Measurements from ENCODE around the gene TTC13.

TTC13 gene

GRCh38 chr1:230919207-230919606 is 59.5 kb downstream of the TTC13 start:
- Histone ChIP-seq H3K4me2 (no peak overlapping the region), H4K20me1 (ENCODE audit: insufficient read depth) (no peaks in the 10 kb centered on the region), H3K4me1 (ENCODE audit: low read depth, poor library complexity, severe bottlenecking) (no peaks in the 10 kb centered on the region), H3K27me3 (ENCODE audit: insufficient read depth, low read depth) (no peaks in the 10 kb centered on the region), H3K36me3 (ENCODE audit: insufficient read depth) (no peaks in the 10 kb centered on the region), H2AFZ (ENCODE audit: low read depth) (no peak overlapping the region), H3K9ac (no peak overlapping the region), H3K4me3 (IDR thresholded peaks at IDR 0.05; ENCODE audit: insufficient read depth, low read depth, low read length) (no peak overlapping the region), H3K79me2 (ENCODE audit: insufficient read depth, low read depth) (no peaks in the 10 kb centered on the region), H3K27ac (no peak overlapping the region)
- TF ChIP-seq CTCF (conservative IDR thresholded peaks at IDR 0.05; ENCODE audit: low read depth, low read length): no peak

DNA sequence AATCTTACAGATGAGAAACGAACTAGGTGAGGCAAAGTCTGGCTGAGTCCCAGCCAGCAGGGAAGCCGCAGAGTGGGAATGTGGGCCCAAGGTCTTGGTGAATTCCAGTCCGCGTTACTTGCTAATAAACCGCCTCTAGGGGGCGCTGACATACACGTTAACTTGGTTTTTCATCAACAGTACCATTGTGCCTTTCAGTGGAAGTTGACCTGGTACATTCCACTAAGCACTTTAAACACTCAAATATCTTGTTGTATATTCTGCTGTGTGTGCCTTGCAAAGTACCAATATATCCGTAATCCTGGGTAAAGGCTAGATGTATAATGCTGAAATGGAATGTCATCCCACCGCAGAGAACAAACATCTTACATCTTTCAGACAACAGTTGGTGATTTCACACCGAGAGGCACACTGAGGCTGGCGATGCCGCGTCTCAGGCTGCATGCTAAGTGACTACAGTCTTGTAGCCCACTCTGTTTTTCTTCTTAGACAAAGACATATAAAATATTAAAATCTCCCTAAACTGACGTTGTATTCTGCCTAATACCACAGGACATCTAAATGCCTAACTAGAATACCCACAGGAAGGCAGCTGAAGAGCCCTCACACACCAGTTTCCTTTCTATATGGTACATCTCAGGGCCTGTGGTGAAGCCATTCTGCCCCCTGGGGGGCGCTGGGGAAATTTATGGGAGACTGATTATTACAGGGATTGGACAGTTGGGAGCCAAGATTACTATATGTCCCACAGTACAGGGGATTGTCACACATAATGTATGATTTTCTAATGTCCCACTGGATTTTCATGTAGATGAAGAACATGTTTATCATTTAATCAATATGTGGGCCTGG is 61.2 kb downstream of the TTC13 start:
- H3K4me1 ChIP-seq (ENCODE audit: low read depth, poor library complexity, severe bottlenecking): no peaks in the 10 kb centered on the region
- H4K20me1 ChIP-seq (ENCODE audit: insufficient read depth): no peaks in the 10 kb centered on the region
- no peak overlapping the region for H3K27ac ChIP-seq
- H3K9ac ChIP-seq: no peak overlapping the region
- TF ChIP-seq CTCF (conservative IDR thresholded peaks at IDR 0.05; ENCODE audit: low read depth, low read length): peak; percentile 75
- no peaks in the 10 kb centered on the region for H3K79me2 ChIP-seq (ENCODE audit: insufficient read depth, low read depth)
- no peak overlapping the region for H2AFZ ChIP-seq (ENCODE audit: low read depth)
- no peak overlapping the region for H3K4me3 ChIP-seq (IDR thresholded peaks at IDR 0.05; ENCODE audit: insufficient read depth, low read depth, low read length)
- H3K36me3 ChIP-seq (ENCODE audit: insufficient read depth): no peaks in the 10 kb centered on the region
- no peak overlapping the region for H3K4me2 ChIP-seq
- no peaks in the 10 kb centered on the region for H3K27me3 ChIP-seq (ENCODE audit: insufficient read depth, low read depth)

DNA sequence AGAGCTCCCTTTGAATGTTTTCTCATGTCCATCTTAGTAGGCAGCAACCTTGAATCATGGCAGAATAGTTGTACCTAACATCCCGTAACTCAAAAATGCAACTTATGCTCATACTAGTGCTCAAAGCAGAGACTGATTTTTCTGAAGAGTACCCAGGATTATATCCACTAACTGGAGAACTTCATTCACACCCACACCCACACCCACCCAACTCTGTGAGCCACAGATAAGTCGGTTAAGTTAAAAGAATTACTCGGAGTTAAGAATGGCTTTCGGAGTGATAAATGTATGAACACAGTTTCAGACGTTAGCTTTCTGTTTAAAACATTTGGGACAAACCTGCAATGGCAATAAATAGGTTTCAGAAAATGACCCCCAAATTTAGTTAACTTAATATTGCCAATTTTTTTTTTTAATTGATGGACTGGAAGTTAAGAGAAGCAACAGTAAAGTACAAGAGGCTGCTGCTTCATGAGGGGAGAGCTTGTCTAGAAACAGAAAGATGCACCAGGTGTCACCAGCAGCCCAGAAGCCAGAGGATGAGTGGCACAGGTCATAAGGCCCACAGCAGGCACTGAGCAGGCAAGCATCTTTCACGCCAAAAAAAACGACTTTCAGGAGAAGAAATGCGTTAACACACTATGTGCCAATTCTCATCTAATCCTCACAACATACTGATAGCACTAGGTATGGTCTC is 61.9 kb downstream of the TTC13 start:
- no peak overlapping the region for H3K9ac ChIP-seq
- no peaks in the 10 kb centered on the region for H3K4me1 ChIP-seq (ENCODE audit: low read depth, poor library complexity, severe bottlenecking)
- H3K4me2 ChIP-seq: no peak overlapping the region
- H3K36me3 ChIP-seq (ENCODE audit: insufficient read depth): no peaks in the 10 kb centered on the region
- H3K27me3 ChIP-seq (ENCODE audit: insufficient read depth, low read depth): no peaks in the 10 kb centered on the region
- no peak overlapping the region for H2AFZ ChIP-seq (ENCODE audit: low read depth)
- no peak overlapping the region for H3K4me3 ChIP-seq (IDR thresholded peaks at IDR 0.05; ENCODE audit: insufficient read depth, low read depth, low read length)
- no peaks in the 10 kb centered on the region for H4K20me1 ChIP-seq (ENCODE audit: insufficient read depth)
- no peak for TF ChIP-seq CTCF (conservative IDR thresholded peaks at IDR 0.05; ENCODE audit: low read depth, low read length)
- H3K27ac ChIP-seq: no peak overlapping the region
- no peaks in the 10 kb centered on the region for H3K79me2 ChIP-seq (ENCODE audit: insufficient read depth, low read depth)

- Histone ChIP-seq H3K36me3 (ENCODE audit: insufficient read depth) (no peaks in the 10 kb centered on the region), H3K27ac (no peak overlapping the region), H2AFZ (ENCODE audit: low read depth) (no peak overlapping the region), H4K20me1 (ENCODE audit: insufficient read depth) (no peaks in the 10 kb centered on the region), H3K79me2 (ENCODE audit: insufficient read depth, low read depth) (no peaks in the 10 kb centered on the region), H3K27me3 (ENCODE audit: insufficient read depth, low read depth) (no peaks in the 10 kb centered on the region), H3K9ac (no peak overlapping the region), H3K4me2 (no peak overlapping the region), H3K4me3 (IDR thresholded peaks at IDR 0.05; ENCODE audit: insufficient read depth, low read depth, low read length) (no peak overlapping the region), H3K4me1 (ENCODE audit: low read depth, poor library complexity, severe bottlenecking) (no peaks in the 10 kb centered on the region)
- TF ChIP-seq CTCF (conservative IDR thresholded peaks at IDR 0.05; ENCODE audit: low read depth, low read length): no peak
Observed at GRCh38 chr1:230915078-230915477, 63.6 kb downstream of the TTC13 start.

All from KMS-11 (cell line).